ENCODE results near the gene RAP1GAP2. TPM values are rescaled to one million over a fixed set of nuclear protein-coding genes. Genes with fewer than 3 reads are reported as not detected.

The RAP1GAP2 gene
- total RNA-seq, 2 experiments from 2014 or later = 11.3 to 28.2 TPM

DNA sequence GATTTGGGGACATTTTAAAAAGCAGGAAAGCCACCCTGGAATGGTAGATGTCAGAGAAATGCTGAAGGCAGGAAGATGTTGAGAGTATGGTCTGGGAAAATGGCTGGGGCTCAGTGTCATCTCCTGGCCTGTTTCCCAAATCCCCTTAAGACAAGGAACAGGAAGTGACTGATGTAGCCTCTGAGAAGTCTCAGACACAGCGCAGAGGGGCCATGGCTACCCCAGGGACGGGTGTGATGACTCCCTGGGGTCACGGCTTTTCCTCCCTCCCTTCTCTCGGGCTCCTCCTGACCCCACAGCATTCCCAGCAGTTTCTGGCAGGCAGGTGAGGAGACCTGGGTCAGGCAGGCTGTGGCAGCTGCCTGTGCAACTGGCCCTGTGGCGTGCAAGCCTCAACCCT is 45.4 kb downstream of the RAP1GAP2 start:
- no peaks in the 10 kb centered on the region for H3K9me3 ChIP-seq (ENCODE audit: low read length)
- no peak overlapping the region for H3K4me2 ChIP-seq (ENCODE audit: low read length)
- no TSS peak for BruUV-seq (replicated peaks)
- H3K4me1 ChIP-seq (ENCODE audit: insufficient read depth, low read length, poor library complexity, severe bottlenecking) = peaks cover 12% of the 10 kb centered on the region
- no peaks in the 10 kb centered on the region for H3K9me2 ChIP-seq (ENCODE audit: insufficient read depth, low read length)
- H3K79me2 ChIP-seq (ENCODE audit: insufficient read depth, low read depth, low read length) = no peaks in the 10 kb centered on the region
- no peak overlapping the region for H2AFZ ChIP-seq (ENCODE audit: low read length)
- ChIA-PET POLR2A (no interaction called here), CTCF (ENCODE audit: unreplicated experiment) (no interaction called here)
- H3K4me3 ChIP-seq (ENCODE audit: low read depth, low read length, poor library complexity, severe bottlenecking) = no peak overlapping the region
- intact Hi-C loops (cut with micrococcal nuclease; ENCODE audit: unreplicated experiment) = no loop called here
- TF ChIP-seq, protein P1, sequence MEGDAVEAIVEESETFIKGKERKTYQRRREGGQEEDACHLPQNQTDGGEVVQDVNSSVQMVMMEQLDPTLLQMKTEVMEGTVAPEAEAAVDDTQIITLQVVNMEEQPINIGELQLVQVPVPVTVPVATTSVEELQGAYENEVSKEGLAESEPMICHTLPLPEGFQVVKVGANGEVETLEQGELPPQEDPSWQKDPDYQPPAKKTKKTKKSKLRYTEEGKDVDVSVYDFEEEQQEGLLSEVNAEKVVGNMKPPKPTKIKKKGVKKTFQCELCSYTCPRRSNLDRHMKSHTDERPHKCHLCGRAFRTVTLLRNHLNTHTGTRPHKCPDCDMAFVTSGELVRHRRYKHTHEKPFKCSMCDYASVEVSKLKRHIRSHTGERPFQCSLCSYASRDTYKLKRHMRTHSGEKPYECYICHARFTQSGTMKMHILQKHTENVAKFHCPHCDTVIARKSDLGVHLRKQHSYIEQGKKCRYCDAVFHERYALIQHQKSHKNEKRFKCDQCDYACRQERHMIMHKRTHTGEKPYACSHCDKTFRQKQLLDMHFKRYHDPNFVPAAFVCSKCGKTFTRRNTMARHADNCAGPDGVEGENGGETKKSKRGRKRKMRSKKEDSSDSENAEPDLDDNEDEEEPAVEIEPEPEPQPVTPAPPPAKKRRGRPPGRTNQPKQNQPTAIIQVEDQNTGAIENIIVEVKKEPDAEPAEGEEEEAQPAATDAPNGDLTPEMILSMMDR (conservative IDR thresholded peaks at IDR 0.05; ENCODE audit: low read length) = no peak
- no peak for TF ChIP-seq EZH2phosphoT487 (IDR thresholded peaks at IDR 0.05; ENCODE audit: borderline replicate concordance, low read depth, low read length)
- no peaks in the 10 kb centered on the region for H3K36me3 ChIP-seq (ENCODE audit: insufficient read depth, low read length)
- no peaks in the 10 kb centered on the region for H4K20me1 ChIP-seq (ENCODE audit: insufficient read depth, low read length)
- H3K27ac ChIP-seq (ENCODE audit: low read depth, low read length, poor library complexity, severe bottlenecking) = no peak overlapping the region
- DNase-seq (ENCODE audit: low spot score) = no peak

DNA sequence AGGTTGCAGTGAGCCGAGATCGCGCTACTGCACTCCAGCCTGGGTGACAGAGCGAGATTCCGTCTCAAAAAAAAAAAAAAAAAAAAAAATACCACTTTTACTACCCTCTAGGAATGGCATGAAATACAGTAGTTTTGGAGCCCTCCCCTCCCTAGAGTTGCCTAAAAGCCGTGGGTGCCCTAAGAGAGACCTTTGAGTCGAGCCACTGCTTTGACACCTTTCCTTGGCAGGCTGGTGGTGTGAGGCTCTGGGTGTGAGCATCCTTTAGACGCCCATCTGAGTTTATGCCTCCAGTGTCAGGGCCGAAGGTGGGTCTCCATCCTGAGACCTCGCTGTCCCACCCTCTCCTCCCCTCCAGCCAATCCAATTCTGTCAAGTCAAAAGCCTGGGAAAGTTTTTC is 46.2 kb downstream of the RAP1GAP2 start:
- CTCF ChIA-PET (ENCODE audit: unreplicated experiment) = no interaction called here

DNA sequence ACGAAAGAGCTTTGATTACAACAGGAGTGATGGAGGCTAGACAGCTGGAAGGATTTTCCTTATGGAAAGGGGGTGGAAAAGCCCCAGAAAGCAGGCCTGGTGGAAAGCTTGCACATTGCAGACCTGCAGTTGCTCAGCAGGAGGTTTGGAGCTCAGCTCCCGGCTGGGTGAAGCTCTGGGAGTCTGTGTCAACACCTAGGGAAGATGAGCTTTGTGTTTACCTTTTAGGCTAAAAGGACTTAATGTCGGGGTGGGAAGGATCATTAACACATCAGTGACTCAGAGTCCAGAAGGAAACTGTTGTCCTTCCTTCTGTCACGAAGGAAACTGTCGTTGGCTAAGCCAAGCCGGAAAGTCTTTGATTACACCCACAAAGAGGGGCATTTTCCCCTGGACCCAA is 48.2 kb downstream of the RAP1GAP2 start:
- CTCF ChIA-PET (ENCODE audit: unreplicated experiment) = no interaction called here
- POLR2A ChIA-PET = interaction anchor here (0.6 kb wide), 1 partner anchor 43 kb away, joined by 3 read pairs; no protein-coding TSS in a partner anchor
- intact Hi-C loops (cut with micrococcal nuclease; ENCODE audit: unreplicated experiment) = no loop called here
- DNase-seq (ENCODE audit: low spot score) = no peak
- H3K4me1 ChIP-seq (ENCODE audit: insufficient read depth, low read length, poor library complexity, severe bottlenecking) = peaks cover 23% of the 10 kb centered on the region
- TF ChIP-seq EZH2phosphoT487 (IDR thresholded peaks at IDR 0.05; ENCODE audit: borderline replicate concordance, low read depth, low read length) = no peak
- TF ChIP-seq, protein P1 (conservative IDR thresholded peaks at IDR 0.05; ENCODE audit: low read length) = no peak
- H2AFZ ChIP-seq (ENCODE audit: low read length) = no peak overlapping the region
- H4K20me1 ChIP-seq (ENCODE audit: insufficient read depth, low read length) = no peaks in the 10 kb centered on the region
- no peaks in the 10 kb centered on the region for H3K79me2 ChIP-seq (ENCODE audit: insufficient read depth, low read depth, low read length)
- H3K4me3 ChIP-seq (ENCODE audit: low read depth, low read length, poor library complexity, severe bottlenecking) = no peak overlapping the region
- H3K9me3 ChIP-seq (ENCODE audit: low read length) = no peaks in the 10 kb centered on the region
- H3K36me3 ChIP-seq (ENCODE audit: insufficient read depth, low read length) = no peaks in the 10 kb centered on the region
- no TSS peak for BruUV-seq (replicated peaks)
- H3K4me2 ChIP-seq (ENCODE audit: low read length) = no peak overlapping the region
- H3K27ac ChIP-seq (ENCODE audit: low read depth, low read length, poor library complexity, severe bottlenecking) = no peak overlapping the region
- no peaks in the 10 kb centered on the region for H3K9me2 ChIP-seq (ENCODE audit: insufficient read depth, low read length)

More for the DNA sequence above, 46.2 kb downstream of the RAP1GAP2 start:
- DNase-seq (ENCODE audit: low spot score) = no peak
- Histone ChIP-seq H2AFZ (ENCODE audit: low read length) (no peak overlapping the region), H3K9me3 (ENCODE audit: low read length) (no peaks in the 10 kb centered on the region), H3K36me3 (ENCODE audit: insufficient read depth, low read length) (no peaks in the 10 kb centered on the region), H3K4me2 (ENCODE audit: low read length) (no peak overlapping the region), H3K27ac (ENCODE audit: low read depth, low read length, poor library complexity, severe bottlenecking) (no peak overlapping the region), H3K4me3 (ENCODE audit: low read depth, low read length, poor library complexity, severe bottlenecking) (no peak overlapping the region), H3K9me2 (ENCODE audit: insufficient read depth, low read length) (no peaks in the 10 kb centered on the region), H4K20me1 (ENCODE audit: insufficient read depth, low read length) (no peaks in the 10 kb centered on the region), H3K79me2 (ENCODE audit: insufficient read depth, low read depth, low read length) (no peaks in the 10 kb centered on the region), H3K4me1 (ENCODE audit: insufficient read depth, low read length, poor library complexity, severe bottlenecking) (peaks cover 7% of the 10 kb centered on the region)
- BruUV-seq (replicated peaks) = no TSS peak
- intact Hi-C loops (cut with micrococcal nuclease; ENCODE audit: unreplicated experiment) = no loop called here
- TF ChIP-seq EZH2phosphoT487 (IDR thresholded peaks at IDR 0.05; ENCODE audit: borderline replicate concordance, low read depth, low read length) = no peak
- TF ChIP-seq, protein P1 (conservative IDR thresholded peaks at IDR 0.05; ENCODE audit: low read length) = no peak
- POLR2A ChIA-PET = no interaction called here
